ENCODE measurements around the gene SMARCC2. TPM values are rescaled to one million over a fixed set of nuclear protein-coding genes. Genes with fewer than 3 reads are reported as not detected.
A peak's percentile ranks its signal among the peaks of the same experiment; 100 is the strongest.
"Not testable (repeated sequence)": the region's sequence is repeated elsewhere in the genome, so short reads cannot be mapped to it uniquely, and the experiment has no call there.

SMARCC2 gene
- total RNA-seq, 2 donors from 2014 or later, result 45.0 to 70.2 TPM

DNA sequence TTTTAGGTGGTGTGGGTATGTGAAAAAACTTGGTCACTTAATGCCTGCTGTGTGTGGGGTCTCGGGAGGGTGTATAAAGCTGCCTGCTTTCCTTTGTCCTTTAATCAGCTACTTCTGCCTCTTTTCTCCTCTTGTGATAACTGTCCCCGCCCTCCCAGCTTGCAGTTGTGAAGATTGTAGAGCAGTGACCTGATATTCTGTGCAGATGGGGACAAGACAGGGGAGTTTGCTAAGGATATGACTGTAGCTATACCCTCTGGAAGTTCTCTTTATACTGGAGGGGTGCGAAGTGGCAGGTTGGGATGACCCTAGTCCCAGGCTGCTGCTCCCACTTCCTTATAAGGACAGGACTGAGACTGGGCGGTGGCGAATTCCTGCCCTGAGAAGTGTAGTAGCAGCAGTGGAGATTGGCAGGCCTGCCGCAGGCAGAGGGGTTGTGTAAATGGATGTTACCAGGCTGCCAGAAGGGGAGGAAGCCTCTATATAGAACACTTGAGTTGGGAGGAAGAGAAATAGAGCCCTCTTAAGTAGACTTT, 30.3 kb downstream of the SMARCC2 start:
- H3K9me3 ChIP-seq, result no peaks in the 10 kb centered on the region
- TF ChIP-seq, protein P1, sequence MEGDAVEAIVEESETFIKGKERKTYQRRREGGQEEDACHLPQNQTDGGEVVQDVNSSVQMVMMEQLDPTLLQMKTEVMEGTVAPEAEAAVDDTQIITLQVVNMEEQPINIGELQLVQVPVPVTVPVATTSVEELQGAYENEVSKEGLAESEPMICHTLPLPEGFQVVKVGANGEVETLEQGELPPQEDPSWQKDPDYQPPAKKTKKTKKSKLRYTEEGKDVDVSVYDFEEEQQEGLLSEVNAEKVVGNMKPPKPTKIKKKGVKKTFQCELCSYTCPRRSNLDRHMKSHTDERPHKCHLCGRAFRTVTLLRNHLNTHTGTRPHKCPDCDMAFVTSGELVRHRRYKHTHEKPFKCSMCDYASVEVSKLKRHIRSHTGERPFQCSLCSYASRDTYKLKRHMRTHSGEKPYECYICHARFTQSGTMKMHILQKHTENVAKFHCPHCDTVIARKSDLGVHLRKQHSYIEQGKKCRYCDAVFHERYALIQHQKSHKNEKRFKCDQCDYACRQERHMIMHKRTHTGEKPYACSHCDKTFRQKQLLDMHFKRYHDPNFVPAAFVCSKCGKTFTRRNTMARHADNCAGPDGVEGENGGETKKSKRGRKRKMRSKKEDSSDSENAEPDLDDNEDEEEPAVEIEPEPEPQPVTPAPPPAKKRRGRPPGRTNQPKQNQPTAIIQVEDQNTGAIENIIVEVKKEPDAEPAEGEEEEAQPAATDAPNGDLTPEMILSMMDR (IDR thresholded peaks at IDR 0.05), result no peak
- H3K4me3 ChIP-seq, result peak overlapping the region; percentile 69 to 92
- H3K27ac ChIP-seq, result peak overlapping the region; percentile 96 to 99
- H3K27me3 ChIP-seq, result no peaks in the 10 kb centered on the region
- H3K4me1 ChIP-seq, result peaks cover 0 to 41% of the 10 kb centered on the region in 2 donors
- DNase-seq (ENCODE audit: low spot score), result peak; percentile 96
- peaks cover 47% of the 10 kb centered on the region for H3K36me3 ChIP-seq

- H3K27ac ChIP-seq, result peak within 1 kb of the TSS; percentile 96 to 99
- peak; percentile 100 for DNase-seq (ENCODE audit: low spot score)
- H3K36me3 ChIP-seq, result peaks cover 40% of the 10 kb centered on the region
- peak within 1 kb of the TSS; percentile 69 to 92 for H3K4me3 ChIP-seq
- peaks cover 0 to 41% of the 10 kb centered on the region in 2 donors for H3K4me1 ChIP-seq
- H3K27me3 ChIP-seq, result no peaks in the 10 kb centered on the region
- H3K9me3 ChIP-seq, result no peaks in the 10 kb centered on the region
- TF ChIP-seq, protein P1 (IDR thresholded peaks at IDR 0.05), result peak in 1 of 2 donors; percentile 9
Measured at GRCh38 chr12:56158029-56158925, 31.0 kb downstream of the SMARCC2 start, which contains the start of gene MYL6. Gene MYL6 (plus strand): TSS chr12:56158359. CDS start chr12:56158402, 43 bp downstream.

DNA sequence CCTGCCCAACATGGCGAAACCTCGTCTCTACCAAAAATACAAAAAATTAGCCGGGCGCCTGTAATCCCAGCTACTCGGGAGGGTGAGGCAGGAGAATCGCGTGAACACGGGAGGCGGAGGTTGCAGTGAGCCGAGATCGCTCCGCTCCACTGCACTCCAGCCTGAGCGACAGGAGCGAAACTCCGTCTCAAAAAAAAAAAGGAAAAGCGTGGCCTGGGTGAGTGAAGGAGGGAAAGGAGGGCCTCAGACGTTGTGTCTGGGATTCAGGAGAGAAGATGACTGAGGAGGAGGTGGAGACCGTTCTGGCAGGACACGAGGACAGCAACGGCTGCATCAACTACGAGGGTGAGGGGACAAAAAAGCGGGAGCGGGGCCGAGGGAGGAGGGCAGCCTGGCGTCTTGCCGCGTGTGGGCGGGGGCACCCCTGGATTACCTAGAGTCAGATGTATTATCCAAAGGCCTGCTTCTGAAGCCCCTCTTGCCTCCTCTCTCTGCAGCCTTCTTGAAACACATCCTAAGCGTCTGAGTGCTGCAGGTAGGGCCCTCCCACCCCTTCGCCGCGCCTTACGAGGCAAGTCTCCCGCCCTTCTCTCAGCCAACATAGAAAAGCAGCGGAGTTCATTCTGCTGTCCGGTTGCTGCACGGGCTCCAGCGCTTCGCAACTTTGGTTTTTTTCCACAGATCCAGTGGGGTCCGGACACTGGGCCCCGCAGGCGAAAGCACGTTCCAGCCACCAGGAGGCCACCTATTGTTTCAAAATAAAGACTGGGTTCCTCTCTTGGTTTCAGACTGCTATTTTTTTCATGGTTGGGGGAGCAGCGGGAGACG, 31.9 kb downstream of the SMARCC2 start:
- TF ChIP-seq, protein P1 (IDR thresholded peaks at IDR 0.05), result peak; percentile 49 to 74
- Histone ChIP-seq H3K27ac (peak overlapping the region; percentile 96 to 99), H3K4me3 (peak overlapping the region; percentile 69 to 92), H3K4me1 (peaks cover 0 to 46% of the 10 kb centered on the region in 2 donors), H3K9me3 (no peaks in the 10 kb centered on the region), H3K27me3 (no peaks in the 10 kb centered on the region), H3K36me3 (peaks cover 31% of the 10 kb centered on the region)
- DNase-seq (ENCODE audit: low spot score), result peak; percentile 84

DNA sequence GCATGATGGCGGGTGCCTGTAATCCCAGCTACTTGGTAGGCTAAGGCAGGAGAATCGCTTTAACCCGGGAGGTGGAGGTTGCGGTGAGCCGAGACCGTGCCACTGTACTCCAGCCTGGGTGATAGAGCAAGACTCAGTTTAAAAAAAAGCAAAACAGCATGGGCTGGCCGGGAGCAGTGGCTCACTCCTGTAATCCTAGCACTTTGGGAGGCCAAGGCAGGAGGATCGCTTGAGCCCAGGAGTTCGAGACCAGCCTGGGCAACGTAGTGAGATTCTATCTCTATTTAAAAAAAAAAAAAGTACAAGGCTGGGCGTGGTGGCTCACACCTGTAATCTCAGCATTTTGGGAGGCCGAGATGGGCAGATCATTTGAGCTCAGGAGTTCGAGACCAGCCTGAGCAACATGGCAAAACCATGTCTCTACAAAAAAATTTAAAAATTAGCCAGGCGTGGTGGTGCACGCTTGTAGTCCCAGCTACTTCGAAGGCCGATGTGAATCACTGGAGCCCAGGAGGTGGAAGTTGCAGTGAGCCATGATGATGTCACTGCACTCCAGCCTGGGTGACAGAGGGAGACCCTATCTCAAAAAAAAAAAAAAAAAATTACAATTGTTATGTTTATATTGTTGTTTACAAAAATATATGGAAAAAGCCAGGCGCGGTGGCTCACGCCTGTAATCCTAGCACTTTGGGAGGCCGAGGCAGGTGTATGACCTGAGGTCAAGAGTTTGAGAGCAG, 32.7 kb downstream of the SMARCC2 start:
- Histone ChIP-seq H3K36me3 (peaks cover 23% of the 10 kb centered on the region), H3K27ac (peak overlapping the region; percentile 96 to 99), H3K4me1 (peaks cover 0 to 42% of the 10 kb centered on the region in 2 donors), H3K4me3 (peak overlapping the region; percentile 69 to 92)
- not testable (repeated sequence) for H3K27me3 ChIP-seq; H3K9me3 ChIP-seq; DNase-seq (ENCODE audit: low spot score)

- H3K9me3 ChIP-seq, result no peaks in the 10 kb centered on the region
- H3K4me1 ChIP-seq, result peaks cover 0 to 35% of the 10 kb centered on the region in 2 donors
- TF ChIP-seq, protein P1 (IDR thresholded peaks at IDR 0.05), result no peak
- H3K4me3 ChIP-seq, result no peak overlapping the region
- no peaks in the 10 kb centered on the region for H3K27me3 ChIP-seq
- no peak for DNase-seq (ENCODE audit: low spot score)
- H3K27ac ChIP-seq, result no peak overlapping the region
- H3K36me3 ChIP-seq, result peaks cover 11% of the 10 kb centered on the region
Measured at GRCh38 chr12:56155256-56155845, 33.9 kb downstream of the SMARCC2 start.
